Esophagus squamous epithelium (tissue), 4 donors: ENCODE measurements around the gene ACTL7A.

Source experiments
- CTCF ChIP-seq, 6 experiments: fragments of 450-650 bp in 4 of 6; fragments of 200-600 bp in 2 of 6; sonication (generic) in 2 of 6; IDR thresholded peaks; one replicate each; pipeline ENCODE4 v1.5.1; 2016 to 2019; ENCODE audit warnings: antibody characterized with exemption in 6 of 6, mild to moderate bottlenecking in 4 of 6, moderate library complexity in 4 of 6
- POLR2A ChIP-seq, 4 donors: fragments of 450-650 bp; IDR thresholded peaks; one replicate each; pipeline ENCODE4 v1.6.1; 2017; ENCODE audit warnings: antibody characterized with exemption in 4 of 4, mild to moderate bottlenecking in 4 of 4, moderate library complexity in 3 of 4

- no peak for TF ChIP-seq CTCF (IDR thresholded peaks at IDR 0.05)
- TF ChIP-seq POLR2A (IDR thresholded peaks at IDR 0.05): no peak
These were observed 23.7 kb downstream of the ACTL7A start for GRCh38 chr9:108885643-108886348.
